ENCODE data around the gene DRC1.

- TF ChIP-seq CTCF (IDR thresholded peaks at IDR 0.05) (peak in 4 of 6 experiments; percentile 31 to 72 (median 63)), POLR2A (IDR thresholded peaks at IDR 0.05) (no peak)
Measured at GRCh38 chr2:26462511-26463243, 61.0 kb downstream of the DRC1 start.
